Measurements from ENCODE around the gene FBXL3.

DNA sequence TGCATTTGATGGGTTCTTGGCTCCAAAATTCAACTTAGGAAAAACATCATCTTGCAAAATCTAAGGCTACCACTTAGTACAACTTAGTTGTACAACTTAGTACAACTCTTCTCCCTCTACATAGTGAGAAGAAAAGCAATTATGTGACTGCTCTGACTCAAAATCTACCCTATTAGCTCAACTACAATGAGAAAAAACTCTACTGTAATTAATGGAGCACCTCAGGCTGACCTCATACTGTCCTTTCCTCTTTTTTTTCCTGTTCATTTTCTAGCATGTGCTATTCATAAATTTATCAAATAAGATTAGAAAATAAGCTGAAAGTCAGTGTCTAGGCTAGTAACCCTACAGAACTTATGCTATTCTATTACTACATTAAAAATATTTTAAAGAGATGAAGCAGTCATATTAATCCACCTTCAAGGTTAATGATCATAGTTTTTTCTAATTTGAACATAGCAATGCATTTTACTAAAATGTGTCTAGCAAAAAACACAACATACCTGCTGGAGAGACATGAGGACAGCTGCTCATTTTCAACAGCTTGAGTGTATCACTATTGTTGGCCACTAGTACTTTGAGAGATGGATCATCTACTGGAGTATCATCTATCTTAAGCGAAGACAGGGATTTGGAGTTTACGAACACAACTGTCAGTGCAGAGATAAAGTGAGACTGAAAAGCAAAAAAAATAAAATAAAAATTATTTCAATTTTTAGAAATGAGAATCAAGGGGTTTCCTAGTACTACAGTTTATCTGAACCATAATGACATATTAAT lies 11.9 kb downstream of the FBXL3 start:
- TF ChIP-seq, protein P1, sequence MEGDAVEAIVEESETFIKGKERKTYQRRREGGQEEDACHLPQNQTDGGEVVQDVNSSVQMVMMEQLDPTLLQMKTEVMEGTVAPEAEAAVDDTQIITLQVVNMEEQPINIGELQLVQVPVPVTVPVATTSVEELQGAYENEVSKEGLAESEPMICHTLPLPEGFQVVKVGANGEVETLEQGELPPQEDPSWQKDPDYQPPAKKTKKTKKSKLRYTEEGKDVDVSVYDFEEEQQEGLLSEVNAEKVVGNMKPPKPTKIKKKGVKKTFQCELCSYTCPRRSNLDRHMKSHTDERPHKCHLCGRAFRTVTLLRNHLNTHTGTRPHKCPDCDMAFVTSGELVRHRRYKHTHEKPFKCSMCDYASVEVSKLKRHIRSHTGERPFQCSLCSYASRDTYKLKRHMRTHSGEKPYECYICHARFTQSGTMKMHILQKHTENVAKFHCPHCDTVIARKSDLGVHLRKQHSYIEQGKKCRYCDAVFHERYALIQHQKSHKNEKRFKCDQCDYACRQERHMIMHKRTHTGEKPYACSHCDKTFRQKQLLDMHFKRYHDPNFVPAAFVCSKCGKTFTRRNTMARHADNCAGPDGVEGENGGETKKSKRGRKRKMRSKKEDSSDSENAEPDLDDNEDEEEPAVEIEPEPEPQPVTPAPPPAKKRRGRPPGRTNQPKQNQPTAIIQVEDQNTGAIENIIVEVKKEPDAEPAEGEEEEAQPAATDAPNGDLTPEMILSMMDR (conservative IDR thresholded peaks at IDR 0.05; ENCODE audit: low read depth, low read length) = no peak
- no peak for TF ChIP-seq EZH2 (IDR thresholded peaks at IDR 0.05; ENCODE audit: borderline replicate concordance, low read depth, low read length, poor library complexity, severe bottlenecking)
